HG03097 (cell line): ENCODE data around the gene GAGE12J.
"Not testable (repeated sequence)": the region's sequence is repeated elsewhere in the genome, so short reads cannot be mapped to it uniquely, and the experiment has no call there.

Experiments
- ATAC-seq: cut with Tn5 transposase; IDR thresholded peaks from one replicate; pipeline ENCODE4 v1.9.1; 2021; ENCODE audit not compliant: unreplicated experiment, low FRiP score

Gene GAGE12J

GRCh38 chrX:49309401-49309981 lies 12.3 kb upstream of the GAGE12J start:
- no peak for ATAC-seq

- ATAC-seq = no peak
These were observed 11.5 kb upstream of the GAGE12J start for GRCh38 chrX:49310371-49310770.

- ATAC-seq = no peak
These were observed 9.7 kb upstream of the GAGE12J start for GRCh38 chrX:49312176-49312575.

GRCh38 chrX:49316085-49316484 lies 5.8 kb upstream of the GAGE12J start:
- no peak for ATAC-seq

GRCh38 chrX:49322266-49322665 lies 429 bp downstream of the GAGE12J start:
- not testable (repeated sequence) for ATAC-seq

GRCh38 chrX:49323735-49324134 lies 1.9 kb downstream of the GAGE12J start:
- not testable (repeated sequence) for ATAC-seq

- ATAC-seq = not testable (repeated sequence)
These were observed 8.6 kb downstream of the GAGE12J start for GRCh38 chrX:49330421-49330820.

- not testable (repeated sequence) for ATAC-seq
These were observed 9.4 kb downstream of the GAGE12J start, which contains the start of gene GAGE13 for GRCh38 chrX:49331282-49331681. Gene GAGE13, plus strand, starts transcription at chrX:49331582. Its CDS starts 1,156 bp downstream, at chrX:49332738.

GRCh38 chrX:49331841-49332240 lies 10.0 kb downstream of the GAGE12J start:
- ATAC-seq = not testable (repeated sequence)

GRCh38 chrX:49341449-49341848 lies 19.6 kb downstream of the GAGE12J start:
- ATAC-seq = not testable (repeated sequence)

- not testable (repeated sequence) for ATAC-seq
These were observed 22.8 kb downstream of the GAGE12J start for GRCh38 chrX:49344496-49345175.

GRCh38 chrX:49345402-49345801 lies 23.6 kb downstream of the GAGE12J start:
- not testable (repeated sequence) for ATAC-seq

- ATAC-seq = not testable (repeated sequence)
These were observed 24.3 kb downstream of the GAGE12J start for GRCh38 chrX:49346150-49346549.
